ENCODE measurements around the gene CPEB3. TPM values are rescaled to one million over a fixed set of nuclear protein-coding genes. Genes with fewer than 3 reads are reported as not detected.

CPEB3 gene
- total RNA-seq, 1 experiment from 2014 or later, result 0.20 TPM

GRCh38 chr10:92278996-92279696 lies 11.7 kb downstream of the CPEB3 start:
- no peak for DNase-seq (ENCODE audit: low read depth)
- in situ Hi-C loops (cut with HindIII; ENCODE audit: low pct_unique_long_range_greater_than_20kb, low sequenced_read_pairs), result no loop called here

DNA sequence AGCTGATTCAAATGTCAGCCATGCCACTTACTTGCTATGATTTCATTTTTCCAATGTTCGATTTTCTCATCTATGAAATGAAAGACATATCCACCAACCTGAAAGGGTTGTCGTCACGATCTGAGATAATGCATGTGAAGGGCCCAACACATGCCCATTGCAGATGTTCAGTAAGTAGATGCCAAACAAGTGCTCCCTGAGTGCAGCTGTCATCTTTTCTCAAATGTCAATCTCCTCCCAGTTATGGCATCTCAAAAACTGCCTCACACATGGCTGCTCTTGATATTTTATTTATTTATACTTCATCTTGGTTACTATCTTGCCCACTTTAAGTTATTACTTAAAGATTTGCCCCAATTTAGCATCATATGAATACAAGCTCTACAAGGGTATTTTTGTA lies 16.8 kb downstream of the CPEB3 start:
- in situ Hi-C loops (cut with HindIII; ENCODE audit: low pct_unique_long_range_greater_than_20kb, low sequenced_read_pairs), result no loop called here
- no peak for DNase-seq (ENCODE audit: low read depth)

- no peak for DNase-seq (ENCODE audit: low read depth)
- in situ Hi-C loops (cut with HindIII; ENCODE audit: low pct_unique_long_range_greater_than_20kb, low sequenced_read_pairs), result no loop called here
Observed at GRCh38 chr10:92268748-92269147, 22.1 kb downstream of the CPEB3 start.

DNA sequence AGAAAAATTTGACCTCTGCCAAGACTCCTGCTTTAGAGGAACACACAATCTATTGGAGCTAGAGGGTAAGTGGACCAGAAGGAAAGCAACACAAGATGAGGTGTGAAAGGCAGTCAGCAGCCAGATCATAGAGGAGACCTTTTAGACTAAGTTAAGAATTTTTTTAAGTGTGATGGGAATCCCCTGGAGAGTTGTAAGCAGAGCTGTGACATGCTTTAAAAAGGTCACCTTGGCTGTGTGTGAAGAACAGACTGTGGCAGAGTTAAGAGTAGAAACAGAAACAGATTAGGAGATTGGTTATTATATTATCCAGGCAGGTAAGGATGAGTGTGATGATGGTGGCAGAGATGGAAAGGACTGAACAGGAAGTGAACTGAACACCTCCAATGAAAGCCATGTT lies 23.5 kb downstream of the CPEB3 start:
- DNase-seq (ENCODE audit: low read depth), result no peak
- in situ Hi-C loops (cut with HindIII; ENCODE audit: low pct_unique_long_range_greater_than_20kb, low sequenced_read_pairs), result no loop called here

DNA sequence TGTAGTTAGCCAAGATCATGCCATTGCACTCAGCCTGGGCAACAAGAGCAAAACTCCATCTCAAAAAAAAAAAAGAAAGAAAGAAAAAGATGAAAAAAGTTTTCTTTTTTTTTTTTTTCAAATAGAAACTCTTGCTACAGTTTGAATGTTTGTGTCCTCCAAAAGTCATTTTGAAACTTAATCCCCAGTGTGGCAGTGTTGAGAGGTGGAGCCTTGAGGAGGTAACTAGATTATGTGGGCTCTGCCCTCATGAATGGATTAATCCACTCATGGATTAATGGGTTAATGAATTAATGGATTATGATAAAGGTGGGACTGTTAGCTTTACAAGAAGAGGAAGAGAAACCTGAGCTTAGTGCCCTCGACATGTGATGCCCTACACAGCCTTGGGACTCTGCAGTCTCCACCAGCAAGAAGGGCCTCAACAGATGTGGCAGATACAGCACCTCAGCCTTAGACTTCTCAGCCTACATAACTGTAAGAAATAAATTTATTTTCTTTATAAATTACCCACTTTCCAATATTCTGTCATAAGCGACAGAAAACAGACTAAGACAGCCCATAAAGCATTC lies 25.1 kb downstream of the CPEB3 start:
- in situ Hi-C loops (cut with HindIII; ENCODE audit: low pct_unique_long_range_greater_than_20kb, low sequenced_read_pairs), result no loop called here
- no peak for DNase-seq (ENCODE audit: low read depth)

DNA sequence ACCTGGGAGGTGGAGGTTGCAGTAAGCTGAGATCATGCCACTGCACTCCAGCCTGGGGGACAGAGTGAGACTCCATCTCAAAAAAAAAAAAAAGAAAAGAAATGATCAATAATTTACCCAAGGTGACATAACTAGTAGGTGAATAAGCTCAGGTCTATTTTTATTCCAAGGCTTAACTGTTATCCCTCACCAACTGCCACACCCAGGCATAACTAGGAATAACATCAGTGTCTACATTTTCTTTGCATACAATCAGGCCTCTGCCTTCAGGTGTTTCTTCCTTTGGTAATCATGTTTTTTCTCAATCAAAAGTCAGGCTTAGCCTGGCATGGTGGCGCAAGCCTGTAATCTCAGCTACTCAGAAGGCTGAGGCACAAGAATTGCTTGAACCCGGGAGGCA lies 26.6 kb downstream of the CPEB3 start:
- in situ Hi-C loops (cut with HindIII; ENCODE audit: low pct_unique_long_range_greater_than_20kb, low sequenced_read_pairs), result no loop called here
- DNase-seq (ENCODE audit: low read depth), result no peak

DNA sequence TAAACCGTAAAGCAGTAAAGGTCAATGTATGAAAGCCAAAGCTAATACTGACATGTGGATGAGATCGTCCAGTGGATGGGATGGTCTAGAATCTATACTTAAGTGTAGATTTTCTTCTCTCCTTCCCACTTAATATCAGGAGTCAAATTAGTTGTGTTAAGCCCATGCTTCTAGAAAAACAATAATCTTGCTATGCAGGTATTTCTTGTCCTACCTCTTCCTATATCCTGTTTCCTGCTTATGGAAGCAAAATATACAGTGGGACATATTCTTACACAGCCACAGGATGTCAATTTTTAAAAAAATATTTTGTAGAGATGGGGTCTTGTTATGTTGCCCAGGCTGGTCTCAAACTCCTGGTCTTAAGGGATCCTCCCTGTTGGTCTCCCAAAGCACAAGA lies 27.5 kb downstream of the CPEB3 start:
- DNase-seq (ENCODE audit: low read depth), result no peak
- in situ Hi-C loops (cut with HindIII; ENCODE audit: low pct_unique_long_range_greater_than_20kb, low sequenced_read_pairs), result no loop called here

DNA sequence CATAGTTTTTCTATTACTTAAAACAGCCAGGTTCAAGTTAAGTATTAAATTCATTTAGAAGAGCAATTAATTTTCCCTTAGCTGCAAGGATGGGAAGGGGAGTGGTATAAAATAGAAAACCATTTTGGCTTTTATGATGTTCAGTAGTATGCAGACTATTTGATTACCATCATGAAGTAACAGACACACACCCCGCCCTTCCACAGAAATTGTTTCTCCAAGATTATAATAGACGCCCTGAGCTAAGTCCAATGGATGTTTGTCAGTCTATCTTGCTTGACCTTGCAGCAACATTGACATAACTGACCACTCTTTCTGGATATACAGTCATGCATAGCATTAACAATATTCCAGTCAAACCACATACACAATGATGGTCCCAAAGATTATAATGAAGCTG lies 42.3 kb downstream of the CPEB3 start:
- DNase-seq (ENCODE audit: low read depth), result no peak
- in situ Hi-C loops (cut with HindIII; ENCODE audit: low pct_unique_long_range_greater_than_20kb, low sequenced_read_pairs), result no loop called here

DNA sequence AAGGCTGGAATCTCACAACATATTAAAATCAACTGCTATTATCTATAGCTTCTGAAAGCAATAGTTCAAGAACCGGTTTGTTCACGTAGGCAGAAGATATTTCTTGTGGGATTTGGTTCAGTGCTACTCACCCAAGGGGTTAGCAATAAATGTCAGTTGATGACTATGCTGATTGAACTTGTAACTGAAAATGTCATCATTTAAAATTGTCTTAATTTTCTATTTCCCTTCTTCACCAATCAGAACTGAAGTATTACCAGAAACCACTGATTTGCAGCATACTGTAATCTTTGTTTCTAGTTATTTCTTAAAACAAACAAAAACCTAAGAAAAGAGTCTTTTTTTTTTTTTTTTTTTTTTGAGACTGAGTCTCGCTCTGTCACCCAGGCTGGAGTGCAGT lies 46.1 kb downstream of the CPEB3 start:
- in situ Hi-C loops (cut with HindIII; ENCODE audit: low pct_unique_long_range_greater_than_20kb, low sequenced_read_pairs), result no loop called here
- no peak for DNase-seq (ENCODE audit: low read depth)

DNA sequence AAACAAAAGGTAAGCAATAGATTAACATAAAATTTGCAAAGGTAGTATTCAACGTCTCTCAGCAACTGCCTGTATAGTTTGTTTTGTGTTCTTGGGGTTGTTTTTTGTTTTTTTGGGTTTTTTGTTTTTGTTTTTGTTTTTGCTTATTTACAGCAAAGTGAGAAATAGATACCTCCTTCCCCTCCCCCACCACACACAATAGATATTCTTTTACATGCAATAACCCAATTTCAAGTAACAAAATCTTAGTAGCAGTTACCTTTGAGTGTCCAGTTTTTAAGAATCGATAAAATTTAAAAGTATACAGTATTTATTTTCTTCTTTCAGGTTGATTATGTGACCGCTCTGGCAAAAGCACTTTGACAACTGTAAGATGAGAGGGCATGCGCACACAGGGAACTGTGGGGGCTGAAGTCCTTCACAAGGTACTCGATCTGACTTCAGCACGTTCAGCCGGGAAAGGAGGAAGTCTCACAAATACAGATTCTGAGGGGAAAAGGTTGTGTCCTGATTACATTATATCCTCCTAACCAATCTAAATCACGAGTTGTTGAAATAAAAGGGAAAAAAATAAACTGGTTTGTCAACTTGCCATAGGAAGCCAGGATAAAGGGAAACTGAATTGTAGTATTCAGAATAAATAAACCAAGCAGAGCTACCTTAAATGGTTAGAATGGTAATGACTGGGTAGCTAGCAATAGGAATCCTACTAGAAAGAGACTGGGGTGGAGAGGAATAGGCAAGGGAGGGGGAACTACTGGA lies 47.8 kb downstream of the CPEB3 start:
- in situ Hi-C loops (cut with HindIII; ENCODE audit: low pct_unique_long_range_greater_than_20kb, low sequenced_read_pairs), result no loop called here
- DNase-seq (ENCODE audit: low read depth), result no peak

DNA sequence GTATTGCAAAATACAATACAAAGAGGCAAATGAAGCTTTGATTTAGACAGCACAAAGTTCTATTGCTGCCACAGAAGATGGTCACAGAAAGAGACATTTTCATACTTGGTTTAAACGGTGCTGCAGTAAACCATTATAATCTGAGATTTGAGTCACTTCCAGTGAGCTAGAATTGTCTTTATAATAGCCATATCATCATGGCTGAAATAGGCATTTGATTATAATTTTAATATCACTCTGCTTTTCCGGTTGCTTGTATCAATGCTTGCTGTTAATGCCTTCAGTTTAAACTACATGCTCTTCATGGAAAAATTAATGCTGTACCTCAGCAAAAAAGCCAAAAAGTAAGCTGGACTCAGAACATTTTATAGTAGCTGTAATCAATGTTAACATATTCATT lies 48.5 kb downstream of the CPEB3 start:
- no peak for DNase-seq (ENCODE audit: low read depth)
- in situ Hi-C loops (cut with HindIII; ENCODE audit: low pct_unique_long_range_greater_than_20kb, low sequenced_read_pairs), result no loop called here

DNA sequence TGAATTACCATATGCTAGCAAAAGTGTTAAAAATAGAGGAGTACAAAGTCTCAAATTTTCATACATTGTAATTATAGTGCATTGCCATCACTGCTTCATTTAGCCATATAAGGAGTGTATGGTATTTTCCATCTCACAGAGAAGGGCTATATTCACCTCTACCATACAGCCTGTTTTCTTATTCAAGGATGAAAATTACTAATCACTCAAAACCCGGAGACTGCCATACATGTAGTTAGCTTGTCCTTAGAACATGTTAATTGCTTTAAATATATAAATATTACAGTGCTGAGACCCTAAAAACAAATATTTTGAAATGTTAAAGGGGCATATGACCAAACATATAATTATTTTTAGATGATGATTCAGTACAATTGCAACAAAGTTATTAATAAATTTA lies 49.4 kb downstream of the CPEB3 start:
- no peak for DNase-seq (ENCODE audit: low read depth)
- in situ Hi-C loops (cut with HindIII; ENCODE audit: low pct_unique_long_range_greater_than_20kb, low sequenced_read_pairs), result no loop called here

- DNase-seq (ENCODE audit: low read depth), result no peak
- in situ Hi-C loops (cut with HindIII; ENCODE audit: low pct_unique_long_range_greater_than_20kb, low sequenced_read_pairs), result no loop called here
Observed at GRCh38 chr10:92241158-92241500, 49.7 kb downstream of the CPEB3 start.

GRCh38 chr10:92240289-92241157 lies 50.4 kb downstream of the CPEB3 start:
- in situ Hi-C loops (cut with HindIII; ENCODE audit: low pct_unique_long_range_greater_than_20kb, low sequenced_read_pairs), result no loop called here
- no peak for DNase-seq (ENCODE audit: low read depth)

DNA sequence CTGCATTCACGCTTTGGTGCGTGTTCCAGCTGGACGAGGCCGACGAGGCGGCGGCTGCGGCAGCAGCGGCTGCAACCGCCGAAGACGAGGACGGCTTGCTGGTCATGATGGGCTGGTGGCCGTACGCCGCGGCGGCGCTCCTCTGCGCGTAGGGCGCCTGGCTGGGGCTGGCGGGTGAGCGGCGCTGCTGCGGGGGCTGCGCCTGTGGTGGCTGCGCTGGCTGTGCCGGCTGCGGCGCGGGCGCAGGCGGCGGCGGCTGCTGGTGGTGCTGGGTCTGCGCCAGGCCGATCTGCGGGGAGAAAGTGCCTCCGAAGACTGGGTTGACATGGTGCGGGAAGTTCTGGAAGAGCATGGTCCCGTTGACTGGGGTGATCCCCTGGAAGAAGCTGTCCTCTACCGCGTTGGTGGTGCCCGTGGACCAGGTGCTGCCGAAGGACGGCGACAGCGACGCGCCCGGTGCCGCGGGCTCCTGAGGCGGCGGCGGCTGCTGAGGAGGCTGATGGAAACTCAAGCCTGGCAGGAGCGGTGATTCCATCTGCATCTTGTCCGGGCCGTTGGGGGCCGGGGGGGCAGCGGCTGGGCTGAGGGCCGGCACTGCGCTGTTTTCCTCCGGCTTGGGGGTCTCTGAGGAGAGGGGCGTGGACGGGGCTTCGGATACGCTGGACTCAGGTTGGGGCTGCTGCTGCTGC lies 51.1 kb downstream of the CPEB3 start:
- in situ Hi-C loops (cut with HindIII; ENCODE audit: low pct_unique_long_range_greater_than_20kb, low sequenced_read_pairs), result no loop called here
- DNase-seq (ENCODE audit: low read depth), result no peak

DNA sequence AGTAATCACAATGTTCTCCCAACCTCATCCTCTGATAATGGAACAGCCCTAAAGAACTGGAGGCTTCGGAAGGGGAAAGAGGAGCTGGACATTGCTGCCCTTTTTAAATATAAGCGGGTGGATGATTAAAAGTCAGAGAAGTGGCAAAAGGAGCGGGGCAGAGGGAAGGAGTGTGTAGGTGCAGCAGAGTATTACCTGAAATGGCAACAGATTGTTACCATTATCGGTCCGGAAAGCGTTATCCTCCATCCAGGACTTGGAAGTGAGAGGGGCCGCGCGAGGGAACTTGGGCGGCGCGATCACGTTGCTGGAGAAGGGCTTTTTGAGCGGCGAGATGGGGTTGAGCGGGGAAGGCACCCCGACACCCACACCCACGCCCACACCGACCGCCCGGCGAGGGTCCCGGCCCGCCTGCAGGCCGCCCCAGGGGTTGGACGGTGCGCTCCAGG lies 51.7 kb downstream of the CPEB3 start:
- in situ Hi-C loops (cut with HindIII; ENCODE audit: low pct_unique_long_range_greater_than_20kb, low sequenced_read_pairs), result no loop called here
- no peak for DNase-seq (ENCODE audit: low read depth)

DNA sequence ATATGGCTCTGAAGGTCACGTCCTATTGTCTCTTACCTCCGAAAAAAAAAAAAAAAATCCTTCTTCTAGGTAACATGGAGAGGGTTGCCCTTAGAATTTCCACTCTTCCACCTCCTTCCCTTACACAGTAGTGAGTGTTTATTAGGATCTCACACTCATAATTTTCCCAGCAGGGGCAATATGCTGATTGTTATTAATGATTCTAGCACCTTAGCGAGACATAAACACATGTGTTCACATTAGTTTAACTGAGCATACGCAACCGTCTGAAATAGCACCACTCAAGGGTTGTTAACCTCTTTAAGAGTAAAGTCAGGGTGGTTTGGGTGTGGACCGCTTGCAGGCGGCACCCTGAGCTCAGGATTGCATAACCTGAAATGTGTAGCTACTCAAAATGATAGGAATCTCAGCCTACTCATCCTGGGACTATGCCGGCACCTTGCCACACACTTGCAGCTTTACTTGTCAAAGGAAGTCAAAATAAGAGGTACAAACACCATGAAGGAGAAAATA lies 52.2 kb downstream of the CPEB3 start:
- in situ Hi-C loops (cut with HindIII; ENCODE audit: low pct_unique_long_range_greater_than_20kb, low sequenced_read_pairs), result no loop called here
- no peak for DNase-seq (ENCODE audit: low read depth)

- no peak for DNase-seq (ENCODE audit: low read depth)
- in situ Hi-C loops (cut with HindIII; ENCODE audit: low pct_unique_long_range_greater_than_20kb, low sequenced_read_pairs), result no loop called here
Observed at GRCh38 chr10:92238054-92238585, 52.8 kb downstream of the CPEB3 start.

All from Caki2 (cell line).